ENCODE measurements around the gene DNAJC11.

DNAJC11 gene

DNA sequence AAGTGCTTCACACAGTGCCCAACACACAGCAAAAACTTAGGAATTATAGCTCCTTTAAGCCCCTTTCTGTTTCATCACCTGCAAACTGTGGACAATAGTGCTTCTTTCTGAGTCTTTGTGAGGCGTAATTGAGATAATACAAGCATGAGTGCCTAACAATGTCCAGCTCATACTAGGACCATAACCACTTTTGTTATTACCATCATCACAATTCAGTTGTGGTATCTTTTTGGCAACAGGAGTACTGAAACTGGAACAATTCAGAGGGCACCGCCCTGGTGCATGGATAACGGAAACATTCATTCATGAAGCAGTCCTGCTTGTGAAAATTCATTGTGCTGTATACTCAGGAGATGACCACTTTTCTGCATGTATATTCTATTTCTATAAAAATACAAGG is 18.2 kb downstream of the DNAJC11 start:
- H3K27me3 ChIP-seq (ENCODE audit: insufficient read depth, poor library complexity, severe bottlenecking): no peaks in the 10 kb centered on the region
- TF ChIP-seq CTCF (IDR thresholded peaks at IDR 0.05; ENCODE audit: insufficient read depth, low read length) (no peak), GABPA (IDR thresholded peaks at IDR 0.05; ENCODE audit: low read depth) (no peak), POLR2AphosphoS5 (IDR thresholded peaks at IDR 0.05; ENCODE audit: low read depth) (no peak), REST (IDR thresholded peaks at IDR 0.05; ENCODE audit: insufficient replicate concordance, low read depth) (no peak), SPI1 (IDR thresholded peaks at IDR 0.05; ENCODE audit: borderline replicate concordance, low read depth) (no peak)

DNA sequence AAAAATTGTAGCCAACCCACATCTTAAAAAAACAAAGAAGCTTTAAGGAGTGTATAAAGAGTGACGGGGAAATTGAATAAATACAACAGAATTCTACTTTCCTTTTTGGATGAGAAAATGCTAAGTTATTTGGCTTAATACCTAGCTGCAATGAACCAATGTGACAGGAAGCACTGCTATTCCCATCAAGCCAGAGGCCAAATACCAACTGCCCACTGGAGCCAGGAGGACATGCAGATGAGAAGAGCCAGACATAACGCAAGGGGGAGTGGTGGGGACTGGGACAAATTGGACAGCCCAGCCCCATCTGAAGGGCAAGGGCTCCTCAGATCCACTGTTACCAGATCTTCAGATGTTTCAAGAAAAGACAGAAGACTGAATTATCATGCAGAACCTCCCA is 25.7 kb downstream of the DNAJC11 start:
- no peak overlapping the region for H3K27ac ChIP-seq (replicated peaks)
- DNase-seq (ENCODE audit: low read depth in 1 of 2, low spot score in 1 of 2): no peak
- no peaks in the 10 kb centered on the region for H3K27me3 ChIP-seq (ENCODE audit: insufficient read depth, poor library complexity, severe bottlenecking)
- H3K4me3 ChIP-seq (replicated peaks; ENCODE audit: insufficient read depth, low read length): no peak overlapping the region
- no peak for TF ChIP-seq GABPA (IDR thresholded peaks at IDR 0.05; ENCODE audit: low read depth)
- no peak for TF ChIP-seq REST (IDR thresholded peaks at IDR 0.05; ENCODE audit: insufficient replicate concordance, low read depth)
- no peak for TF ChIP-seq CTCF (IDR thresholded peaks at IDR 0.05; ENCODE audit: insufficient read depth, low read length)
- TF ChIP-seq POLR2AphosphoS5 (IDR thresholded peaks at IDR 0.05; ENCODE audit: low read depth): no peak
- TF ChIP-seq SPI1 (IDR thresholded peaks at IDR 0.05; ENCODE audit: borderline replicate concordance, low read depth): no peak

More for the DNA sequence above, 18.2 kb downstream of the DNAJC11 start:
- Histone ChIP-seq H3K27ac (replicated peaks) (no peak overlapping the region), H3K4me3 (replicated peaks; ENCODE audit: insufficient read depth, low read length) (no peak overlapping the region)
- DNase-seq (ENCODE audit: low read depth in 1 of 2, low spot score in 1 of 2): no peak

DNA sequence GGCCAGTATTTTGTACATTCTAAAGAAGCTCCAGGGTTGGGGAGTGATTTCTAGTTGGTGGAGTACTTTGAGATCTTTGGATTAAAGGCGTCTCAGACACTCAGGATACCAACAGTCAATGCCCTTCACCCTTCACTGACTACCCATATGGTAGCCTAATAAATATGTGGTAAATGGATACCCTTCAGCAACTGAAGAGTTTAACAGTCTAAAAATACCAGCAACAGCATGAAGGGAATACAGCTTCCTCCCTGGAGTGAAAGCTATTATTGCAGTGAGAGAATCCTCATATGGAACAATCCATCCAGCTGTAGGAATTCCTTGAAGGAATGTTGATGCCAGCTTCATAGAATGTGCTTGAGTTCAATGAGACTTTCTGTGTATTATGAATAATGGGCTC is 26.8 kb downstream of the DNAJC11 start:
- Histone ChIP-seq H3K4me3 (replicated peaks; ENCODE audit: insufficient read depth, low read length) (no peak overlapping the region), H3K27ac (replicated peaks) (no peak overlapping the region), H3K27me3 (ENCODE audit: insufficient read depth, poor library complexity, severe bottlenecking) (no peaks in the 10 kb centered on the region)
- no peak for DNase-seq (ENCODE audit: low read depth in 1 of 2, low spot score in 1 of 2)
- no peak for TF ChIP-seq REST (IDR thresholded peaks at IDR 0.05; ENCODE audit: insufficient replicate concordance, low read depth)
- no peak for TF ChIP-seq SPI1 (IDR thresholded peaks at IDR 0.05; ENCODE audit: borderline replicate concordance, low read depth)
- TF ChIP-seq CTCF (IDR thresholded peaks at IDR 0.05; ENCODE audit: insufficient read depth, low read length): no peak
- no peak for TF ChIP-seq GABPA (IDR thresholded peaks at IDR 0.05; ENCODE audit: low read depth)
- no peak for TF ChIP-seq POLR2AphosphoS5 (IDR thresholded peaks at IDR 0.05; ENCODE audit: low read depth)

Data from HL-60 (cell line).